SK-N-SH treated with all-trans-retinoic acid at 6 μM for 48 hours (cell line): ENCODE results near the gene UBE4B.

Experiments
- ARNTL ChIP-seq: fragments of 450-650 bp; formaldehyde crosslinking; IDR thresholded peaks from 2 replicates; pipeline ENCODE4 v1.5.0; 2020; ENCODE audit warnings: low read depth, mild to moderate bottlenecking, moderate library complexity, borderline replicate concordance
- CSDC2 ChIP-seq: fragments of 250-450 bp; sonication (Bioruptor Pico); IDR thresholded peaks from 2 replicates; pipeline ENCODE4 v1.5.0; 2020; ENCODE audit warnings: mild to moderate bottlenecking, moderate library complexity
- OSR1 ChIP-seq: fragments of 250-450 bp; sonication (Bioruptor Pico); IDR thresholded peaks from 2 replicates; pipeline ENCODE4 v1.8.0; 2022; ENCODE audit warnings: moderate library complexity, mild to moderate bottlenecking, inconsistent platforms

DNA sequence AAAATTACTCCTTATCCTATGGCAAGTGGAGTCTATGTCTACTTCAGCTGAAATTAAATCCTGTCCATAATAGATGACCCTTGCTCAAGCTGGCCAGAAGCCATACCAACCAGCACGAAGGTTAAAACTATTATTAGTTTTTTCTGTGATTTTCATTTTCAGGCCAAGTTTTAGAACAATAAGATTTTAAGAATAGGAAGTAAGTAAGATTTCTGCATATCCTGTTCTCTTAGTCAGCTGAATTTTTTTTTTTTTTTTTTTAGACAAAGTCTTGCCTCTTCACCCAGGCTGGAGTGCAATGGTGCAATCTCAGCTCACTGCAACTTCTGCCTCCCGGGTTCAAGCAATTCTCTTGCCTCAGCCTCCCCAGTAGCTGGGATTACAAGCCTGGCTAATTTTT lies 41.8 kb upstream of the UBE4B start:
- TF ChIP-seq ARNTL (no peak), OSR1 (CRISPR knock-in tag) (no peak), CSDC2 (CRISPR knock-in tag) (no peak)
